SU-DHL-6 (cell line): Measurements from ENCODE around the gene NDUFB10.
A peak's percentile ranks its signal among the peaks of the same experiment; 100 is the strongest.
"Not testable (repeated sequence)": the region's sequence is repeated elsewhere in the genome, so short reads cannot be mapped to it uniquely, and the experiment has no call there.

Experiments used
- H2AFZ ChIP-seq: fragments of 200-600 bp; sonication (generic); 2 replicates; pipeline ENCODE4 v1.6.1; 2014; ENCODE audit warnings: low read depth, mild to moderate bottlenecking, moderate library complexity, mixed read lengths, antibody characterized with exemption, low read length; ENCODE audit not compliant: severe bottlenecking
- H3F3A ChIP-seq: fragments of 200-600 bp; shearing (Covaris generic); 2 replicates; pipeline ENCODE4 v1.6.0; 2016; ENCODE audit warnings: antibody characterized with exemption, mild to moderate bottlenecking; ENCODE audit not compliant: insufficient read depth
- H3K27ac ChIP-seq: fragments of 200-600 bp; sonication (generic); 2 replicates; pipeline ENCODE4 v1.5.1; 2016; ENCODE audit warnings: low read depth, mild to moderate bottlenecking, low read length, moderate library complexity, mixed read lengths
- H3K27me3 ChIP-seq: fragments of 200-600 bp; sonication (generic), shearing (Covaris generic); 2 replicates; pipeline ENCODE4 v1.6.0; 2014; ENCODE audit warnings: mild to moderate bottlenecking, low read length
- H3K36me3 ChIP-seq: fragments of 200-600 bp; sonication (generic); 2 replicates; pipeline ENCODE4 v1.6.1; 2014; ENCODE audit warnings: mild to moderate bottlenecking, low read length, mixed read lengths
- H3K4me2 ChIP-seq: fragments of 300-600, 200-600 bp; shearing (Covaris generic), sonication (generic); 2 replicates; pipeline ENCODE4 v1.6.0; 2014; ENCODE audit warnings: low read length, low read depth, mild to moderate bottlenecking; ENCODE audit not compliant: poor library complexity, severe bottlenecking
- H3K4me3 ChIP-seq: fragments of 200-600 bp; sonication (generic); 2 replicates; pipeline ENCODE4 v1.5.1; 2014; ENCODE audit warnings: antibody characterized with exemption, low read length, mild to moderate bottlenecking, mixed read lengths; ENCODE audit not compliant: insufficient read depth, poor library complexity, severe bottlenecking
- H3K79me2 ChIP-seq: fragments of 200-600 bp; sonication (generic); 2 replicates; pipeline ENCODE4 v1.6.1; 2014; ENCODE audit warnings: mild to moderate bottlenecking, low read length, moderate library complexity; ENCODE audit not compliant: insufficient read depth
- H3K9ac ChIP-seq: fragments of 200-600 bp; sonication (generic); 2 replicates; pipeline ENCODE4 v1.7.0; 2014; ENCODE audit warnings: mild to moderate bottlenecking, low read length
- H3K9me2 ChIP-seq: fragments of 200-600 bp; sonication (generic); replicated peaks from 2 replicates; pipeline ENCODE4 v1.6.1; 2014; ENCODE audit warnings: low read length; ENCODE audit not compliant: insufficient read depth
- H3K9me3 ChIP-seq: fragments of 200-600 bp; sonication (generic); 2 replicates; pipeline ENCODE4 v1.6.1; 2014; ENCODE audit warnings: low read length, mixed read lengths; ENCODE audit not compliant: insufficient read depth
- H4K20me1 ChIP-seq: fragments of 200-600 bp; sonication (generic); 2 replicates; pipeline ENCODE4 v1.6.1; 2014; ENCODE audit warnings: low read depth, mild to moderate bottlenecking, antibody characterized with exemption, low read length, moderate library complexity, mixed read lengths
- CTCF ChIP-seq: fragments of 200-600 bp; sonication (generic); IDR thresholded peaks from one replicate; pipeline ENCODE4 v1.5.1; 2017; ENCODE audit warnings: antibody characterized with exemption, mild to moderate bottlenecking, low read length, moderate library complexity; ENCODE audit not compliant: insufficient read depth, poor library complexity, severe bottlenecking
- EZH2phosphoT487 ChIP-seq: fragments of 200-600 bp; sonication (generic), shearing (Covaris generic); conservative IDR thresholded peaks from 2 replicates; pipeline ENCODE4 v1.6.1; 2018; ENCODE audit warnings: mild to moderate bottlenecking, antibody characterized with exemption, low read length, moderate library complexity, mixed read lengths

The NDUFB10 gene

GRCh38 chr16:1953734-1954133, 5.6 kb upstream of the NDUFB10 start:
- Histone ChIP-seq H3K4me3 (no peak overlapping the region), H3K79me2 (no peaks in the 10 kb centered on the region), H3K9me3 (no peaks in the 10 kb centered on the region), H3K27ac (no peak overlapping the region), H3K27me3 (no peaks in the 10 kb centered on the region), H4K20me1 (no peaks in the 10 kb centered on the region), H3K9me2 (no peaks in the 10 kb centered on the region), H2AFZ (no peak overlapping the region), H3F3A (no peaks in the 10 kb centered on the region), H3K36me3 (no peaks in the 10 kb centered on the region), H3K9ac (no peak overlapping the region), H3K4me2 (no peak overlapping the region)
- TF ChIP-seq EZH2phosphoT487 (no peak), CTCF (no peak)

GRCh38 chr16:1957434-1958142, 1.8 kb upstream of the NDUFB10 start:
- not testable (repeated sequence) for H3K36me3 ChIP-seq, H3K4me3 ChIP-seq, H3K9me2 ChIP-seq, H4K20me1 ChIP-seq, H3K79me2 ChIP-seq, H3K4me2 ChIP-seq, H2AFZ ChIP-seq, H3K27me3 ChIP-seq, H3K9me3 ChIP-seq, H3K9ac ChIP-seq, H3K27ac ChIP-seq
- H3F3A ChIP-seq: peaks cover 24% of the 10 kb centered on the region

GRCh38 chr16:1958143-1958491, 1.2 kb upstream of the NDUFB10 start:
- Histone ChIP-seq H3F3A (peaks cover 29% of the 10 kb centered on the region), H3K79me2 (peaks cover 11% of the 10 kb centered on the region)
- H3K9ac ChIP-seq, H3K36me3 ChIP-seq, H3K27me3 ChIP-seq, H4K20me1 ChIP-seq, H3K27ac ChIP-seq, H2AFZ ChIP-seq, H3K4me2 ChIP-seq, H3K9me3 ChIP-seq, H3K4me3 ChIP-seq, H3K9me2 ChIP-seq: not testable (repeated sequence)

- TF ChIP-seq EZH2phosphoT487: no peak
- H2AFZ ChIP-seq: peak overlapping the region; percentile 85
- H3K79me2 ChIP-seq: peaks cover 18% of the 10 kb centered on the region
- no peaks in the 10 kb centered on the region for H3K9me3 ChIP-seq
- H3K4me2 ChIP-seq: peak overlapping the region; percentile 46
- peaks cover 11% of the 10 kb centered on the region for H3K36me3 ChIP-seq
- no peaks in the 10 kb centered on the region for H3K9me2 ChIP-seq
- H3K27ac ChIP-seq: no peak overlapping the region
- H3K9ac ChIP-seq: peak overlapping the region; percentile 81
- peaks cover 36% of the 10 kb centered on the region for H3F3A ChIP-seq
- no peaks in the 10 kb centered on the region for H4K20me1 ChIP-seq
- no peak overlapping the region for H3K4me3 ChIP-seq
- H3K27me3 ChIP-seq: no peaks in the 10 kb centered on the region
These were observed 546 bp upstream of the NDUFB10 start for GRCh38 chr16:1958715-1959268.
